ENCODE measurements around the gene SUSD2. TPM values are rescaled to one million over a fixed set of nuclear protein-coding genes. Genes with fewer than 3 reads are reported as not detected.

Gene SUSD2
- total RNA-seq, 6 experiments from 2014 or later, result 0.11 to 0.24 (median 0.19) TPM

GRCh38 chr22:24177045-24177444 is 4.2 kb upstream of the SUSD2 start:
- Mint-ChIP-seq H3K9me3 (no peaks in the 10 kb centered on the region), H3K4me1 (ENCODE audit: low read depth) (no peaks in the 10 kb centered on the region; the same call in 1 of the 2 replicates), H3K27ac (no peak overlapping the region), H3K4me3 (no peak overlapping the region), H3K36me3 (ENCODE audit: low read depth) (no peaks in the 10 kb centered on the region), H3K27me3 (ENCODE audit: insufficient read depth) (peaks cover 2% of the 10 kb centered on the region)
- TF ChIP-seq, protein P1, sequence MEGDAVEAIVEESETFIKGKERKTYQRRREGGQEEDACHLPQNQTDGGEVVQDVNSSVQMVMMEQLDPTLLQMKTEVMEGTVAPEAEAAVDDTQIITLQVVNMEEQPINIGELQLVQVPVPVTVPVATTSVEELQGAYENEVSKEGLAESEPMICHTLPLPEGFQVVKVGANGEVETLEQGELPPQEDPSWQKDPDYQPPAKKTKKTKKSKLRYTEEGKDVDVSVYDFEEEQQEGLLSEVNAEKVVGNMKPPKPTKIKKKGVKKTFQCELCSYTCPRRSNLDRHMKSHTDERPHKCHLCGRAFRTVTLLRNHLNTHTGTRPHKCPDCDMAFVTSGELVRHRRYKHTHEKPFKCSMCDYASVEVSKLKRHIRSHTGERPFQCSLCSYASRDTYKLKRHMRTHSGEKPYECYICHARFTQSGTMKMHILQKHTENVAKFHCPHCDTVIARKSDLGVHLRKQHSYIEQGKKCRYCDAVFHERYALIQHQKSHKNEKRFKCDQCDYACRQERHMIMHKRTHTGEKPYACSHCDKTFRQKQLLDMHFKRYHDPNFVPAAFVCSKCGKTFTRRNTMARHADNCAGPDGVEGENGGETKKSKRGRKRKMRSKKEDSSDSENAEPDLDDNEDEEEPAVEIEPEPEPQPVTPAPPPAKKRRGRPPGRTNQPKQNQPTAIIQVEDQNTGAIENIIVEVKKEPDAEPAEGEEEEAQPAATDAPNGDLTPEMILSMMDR (IDR thresholded peaks at IDR 0.05), result no peak
- DNase-seq, result no peak

DNA sequence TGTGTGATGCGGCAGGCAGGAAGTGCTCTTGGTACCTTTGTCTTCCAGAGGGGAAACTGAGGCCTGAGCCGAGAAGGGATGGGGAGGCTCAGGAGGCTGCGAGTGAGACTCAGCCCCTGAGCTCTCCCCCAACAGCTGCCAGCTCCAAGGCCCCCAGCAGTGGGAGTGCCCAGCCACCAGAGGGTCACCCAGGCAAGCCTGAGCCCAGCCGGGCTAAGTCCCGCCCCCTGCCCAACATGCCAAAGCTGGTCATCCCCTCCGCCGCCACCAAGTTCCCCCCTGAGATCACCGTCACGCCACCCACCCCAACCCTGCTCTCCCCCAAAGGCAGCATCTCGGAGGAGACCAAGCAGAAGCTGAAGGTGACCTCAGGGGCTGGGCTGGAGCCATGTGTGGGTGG is 3.8 kb upstream of the SUSD2 start:
- TF ChIP-seq, protein P1 (IDR thresholded peaks at IDR 0.05), result no peak
- H3K9me3 Mint-ChIP-seq, result no peaks in the 10 kb centered on the region
- H3K27me3 Mint-ChIP-seq (ENCODE audit: insufficient read depth), result peaks cover 1% of the 10 kb centered on the region
- DNase-seq, result no peak
- H3K4me1 Mint-ChIP-seq (ENCODE audit: low read depth), result no peaks in the 10 kb centered on the region; the same call in 1 of the 2 replicates
- H3K27ac Mint-ChIP-seq, result no peak overlapping the region
- no peak overlapping the region for H3K4me3 Mint-ChIP-seq
- no peaks in the 10 kb centered on the region for H3K36me3 Mint-ChIP-seq (ENCODE audit: low read depth)

- Mint-ChIP-seq H3K4me1 (ENCODE audit: low read depth) (no peaks in the 10 kb centered on the region; the same call in 1 of the 2 replicates), H3K4me3 (no peak overlapping the region), H3K9me3 (no peaks in the 10 kb centered on the region), H3K27me3 (ENCODE audit: insufficient read depth) (peaks cover 1% of the 10 kb centered on the region), H3K27ac (no peak overlapping the region), H3K36me3 (ENCODE audit: low read depth) (no peaks in the 10 kb centered on the region)
- TF ChIP-seq, protein P1 (IDR thresholded peaks at IDR 0.05), result no peak
- no peak for DNase-seq
Observed at GRCh38 chr22:24178021-24178431, 3.3 kb upstream of the SUSD2 start.

GRCh38 chr22:24178502-24179440 is 2.5 kb upstream of the SUSD2 start:
- TF ChIP-seq, protein P1 (IDR thresholded peaks at IDR 0.05), result peak; percentile 70
- H3K27ac Mint-ChIP-seq, result no peak overlapping the region
- no peak for DNase-seq
- no peak overlapping the region for H3K4me3 Mint-ChIP-seq
- H3K9me3 Mint-ChIP-seq, result no peaks in the 10 kb centered on the region
- peaks cover 1% of the 10 kb centered on the region; the same call in 1 of the 2 replicates for H3K27me3 Mint-ChIP-seq (ENCODE audit: insufficient read depth)
- no peaks in the 10 kb centered on the region; the same call in 1 of the 2 replicates for H3K4me1 Mint-ChIP-seq (ENCODE audit: low read depth)
- no peaks in the 10 kb centered on the region for H3K36me3 Mint-ChIP-seq (ENCODE audit: low read depth)

DNA sequence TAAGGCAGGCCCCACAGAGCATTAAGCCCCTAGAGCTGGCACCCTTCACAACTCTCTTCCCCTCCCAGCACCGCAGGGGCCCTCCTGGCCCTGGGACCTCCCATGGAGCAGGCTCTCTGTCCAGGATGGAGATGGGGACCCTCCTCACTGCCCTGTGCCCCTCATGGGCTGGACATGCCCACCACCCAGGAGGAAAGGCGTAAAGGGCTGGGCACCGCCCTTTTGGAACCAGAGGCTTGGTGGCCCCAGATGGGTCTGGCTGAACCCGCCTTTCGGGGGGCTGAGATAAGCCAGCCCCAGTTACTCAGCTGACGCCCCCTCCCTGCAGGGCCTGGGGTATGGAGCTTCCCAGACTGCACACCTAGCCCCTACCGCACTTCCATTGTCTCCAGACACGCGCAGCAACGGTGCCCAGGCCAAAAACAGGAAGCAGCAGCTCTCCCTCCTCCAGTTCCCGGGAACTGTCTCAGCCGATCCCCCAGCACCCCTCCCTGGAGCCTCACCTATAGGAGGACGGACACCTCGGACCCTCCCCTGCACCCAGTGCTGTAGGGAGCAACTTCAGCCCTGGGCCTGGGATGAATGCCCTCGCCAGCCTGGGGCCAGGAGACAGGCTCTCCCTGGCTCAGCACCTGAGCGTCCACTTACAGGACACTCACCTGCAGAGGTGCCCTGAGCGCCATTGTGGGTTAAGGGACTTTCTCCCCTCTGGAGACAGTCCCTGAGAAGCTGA is 1.6 kb upstream of the SUSD2 start:
- Mint-ChIP-seq H3K9me3 (no peaks in the 10 kb centered on the region), H3K36me3 (ENCODE audit: low read depth) (no peaks in the 10 kb centered on the region), H3K27ac (no peak overlapping the region), H3K27me3 (ENCODE audit: insufficient read depth) (peaks cover 1% of the 10 kb centered on the region; the same call in 1 of the 2 replicates), H3K4me1 (ENCODE audit: low read depth) (no peaks in the 10 kb centered on the region; the same call in 1 of the 2 replicates), H3K4me3 (no peak overlapping the region)
- TF ChIP-seq, protein P1 (IDR thresholded peaks at IDR 0.05), result no peak
- DNase-seq, result no peak
